Upper lobe of left lung (tissue), 6 donors: Measurements from ENCODE around the gene TTC28. TPM values are rescaled to one million over a fixed set of nuclear protein-coding genes. Genes with fewer than 3 reads are reported as not detected.
"Not testable (repeated sequence)": the region's sequence is repeated elsewhere in the genome, so short reads cannot be mapped to it uniquely, and the experiment has no call there.

Experiments used
- ATAC-seq, 2 donors: fragments of 200-7000 bp; cut with Tn5 transposase; one replicate each; pipeline ENCODE4 v1.9.1; 2022; ENCODE audit warnings: mild to moderate bottlenecking in 2 of 2, moderate library complexity in 2 of 2; ENCODE audit not compliant: low FRiP score in 2 of 2
- DNase-seq, 2 donors: peaks; one replicate each; pipeline ENCODE4 v3.0.0-alpha.2; 2019 to 2020
- H3K27ac ChIP-seq, 4 donors: fragments of 200-600 bp; sonication (generic); one replicate each; pipeline ENCODE4 v1.5.1; 2016 to 2019
- H3K27me3 ChIP-seq, 4 donors: fragments of 200-600 bp; sonication (generic); one replicate each; pipeline ENCODE4 v1.5.1; 2017 to 2019
- H3K36me3 ChIP-seq, 4 donors: fragments of 200-600 bp; sonication (generic); one replicate each; pipeline ENCODE4 v1.5.1; 2016 to 2019
- H3K4me1 ChIP-seq, 4 donors: fragments of 200-600 bp; sonication (generic); one replicate each; pipeline ENCODE4 v1.5.1; 2018 to 2019
- H3K4me3 ChIP-seq, 4 donors: fragments of 200-600 bp; sonication (generic); one replicate each; pipeline ENCODE4 v1.5.1; 2017 to 2019; ENCODE audit warnings: mild to moderate bottlenecking in 2 of 4, moderate library complexity in 1 of 4
- H3K9me3 ChIP-seq, 4 donors: fragments of 200-600 bp; sonication (generic); one replicate each; pipeline ENCODE4 v1.5.1; 2018 to 2019
- EP300 ChIP-seq, 4 donors: sonication (generic); formaldehyde crosslinking; IDR thresholded peaks; one replicate each; pipeline ENCODE4 v1.5.1; 2017; ENCODE audit warnings: antibody characterized with exemption in 4 of 4, control low read depth in 2 of 4
- POLR2A ChIP-seq, 4 donors: fragments of 450-650 bp; IDR thresholded peaks; one replicate each; pipeline ENCODE4 v1.5.1; 2016 to 2017; ENCODE audit warnings: antibody characterized with exemption in 4 of 4, mild to moderate bottlenecking in 2 of 4
- POLR2AphosphoS5 ChIP-seq, 2 donors: sonication (generic); formaldehyde crosslinking; IDR thresholded peaks; one replicate each; pipeline ENCODE4 v1.5.1; 2017; ENCODE audit warnings: antibody characterized with exemption in 2 of 2
- WGBS, 2 donors: methylation state at CpG; one replicate each; pipeline ENCODE4 v1.1.5; 2017 to 2018; 5-methylcytosine and 5-hydroxymethylcytosine counted together
- total RNA-seq, 6 donors: library from RNA; depleted of rRNA in 4 of 6; stranded (reverse); fragments of >200 nt in 4 of 6; gene quantifications; one replicate each; pipeline versions ENCODE4 v1.1.0 to v1.2.1, GENCODE V29; 2016 to 2021
- TF ChIP-seq, protein P1 (sequence below), 6 experiments: fragments of 450-650 bp in 4 of 6; fragments of 200-600 bp in 2 of 6; sonication (generic) in 2 of 6; IDR thresholded peaks; one replicate each; pipeline ENCODE4 v1.5.1; 2016 to 2019; ENCODE audit warnings: antibody characterized with exemption in 6 of 6
- donor health status: DM: no; HTN: no; CAD: no; lungs with moderate emphysema.
- donor health status: DM: no; HTN: yes; CAD: no; lungs with severe emphysema.

Gene TTC28
- total RNA-seq = 10 to 100 TPM; 30.1 to 69.4 (median 41.4) TPM

DNA sequence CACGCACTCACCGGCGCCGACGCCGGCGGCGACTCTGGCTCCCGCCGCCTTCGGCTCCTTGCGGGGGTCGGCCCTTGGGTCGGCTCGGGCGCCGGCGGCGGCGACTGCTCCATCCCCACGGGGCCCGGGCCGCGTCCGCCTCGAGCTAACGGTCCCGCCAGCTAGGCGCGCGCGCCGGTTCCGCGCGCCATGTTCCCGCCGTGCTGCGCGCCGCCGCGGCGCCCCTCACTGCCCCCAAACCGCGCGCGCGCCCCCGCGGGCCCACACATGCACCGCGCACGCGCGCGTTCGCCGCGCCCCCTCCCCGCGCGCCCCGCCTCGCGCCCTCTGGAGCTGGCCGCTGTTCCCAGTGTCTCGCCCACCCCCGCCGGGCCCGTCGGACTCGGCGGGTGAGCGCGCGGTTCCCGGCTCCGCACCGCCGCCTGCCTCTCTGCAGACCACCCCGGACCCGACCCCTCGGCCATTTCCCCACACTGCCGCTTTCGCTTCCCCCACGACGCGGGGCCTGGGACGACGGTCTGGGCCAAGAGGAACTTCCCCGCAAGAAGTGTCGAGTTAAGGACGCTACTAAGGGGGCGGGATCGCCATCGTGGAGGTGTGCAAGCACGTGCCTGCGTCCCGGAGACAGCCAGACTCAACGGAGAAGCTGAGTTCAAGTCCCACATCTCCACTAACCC, at the start of gene TTC28:
Gene TTC28 (minus strand): TSS at position 230 of the 677 bp plus-strand sequence. CDS start 117 bp downstream, at position 113.
- peak in 1 of 2 donors; percentile 48 for ATAC-seq
- 1 to 3% methylated on average over 19 to 20 of the region's 101 CpGs for WGBS, 2 donors

DNA sequence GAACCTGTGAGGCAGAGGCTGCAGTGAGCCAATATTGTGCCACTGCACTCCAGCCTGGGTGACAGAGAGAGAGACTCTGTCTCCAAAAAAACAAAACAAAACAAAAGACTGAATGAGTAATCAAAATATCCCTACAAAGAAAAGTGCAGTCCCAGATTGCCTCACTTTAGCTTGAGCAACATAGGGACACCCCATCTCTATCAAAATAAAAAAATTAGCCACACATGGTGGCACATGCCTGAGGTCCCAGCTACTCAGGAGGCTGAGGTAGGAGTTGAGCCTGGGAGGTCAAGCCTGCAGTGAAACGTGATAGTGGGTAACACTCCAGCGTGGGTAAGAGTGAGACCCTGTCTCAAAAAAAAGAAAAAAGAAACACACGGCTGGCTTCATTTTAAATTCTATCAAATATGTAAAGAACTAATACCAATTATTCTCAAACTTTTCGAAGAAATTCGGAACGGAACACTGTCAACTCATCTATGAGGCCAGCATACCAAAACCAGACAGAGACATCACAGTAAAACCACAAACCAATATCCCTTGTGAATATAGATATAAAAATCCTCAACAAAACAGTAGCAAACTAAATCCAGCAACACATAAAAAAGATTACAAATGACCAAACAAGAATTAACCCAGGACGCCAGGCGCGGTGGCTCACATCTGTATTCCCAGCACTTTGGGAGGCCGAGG, 49.1 kb upstream of the TTC28 start:
- H3K27ac ChIP-seq = no peak overlapping the region
- no peaks in the 10 kb centered on the region for H3K9me3 ChIP-seq
- no peaks in the 10 kb centered on the region for H3K4me1 ChIP-seq
- WGBS, 2 donors = 97 to 98% methylated on average over 10 of the region's 10 CpGs
- H3K27me3 ChIP-seq = no peaks in the 10 kb centered on the region
- TF ChIP-seq, protein P1, sequence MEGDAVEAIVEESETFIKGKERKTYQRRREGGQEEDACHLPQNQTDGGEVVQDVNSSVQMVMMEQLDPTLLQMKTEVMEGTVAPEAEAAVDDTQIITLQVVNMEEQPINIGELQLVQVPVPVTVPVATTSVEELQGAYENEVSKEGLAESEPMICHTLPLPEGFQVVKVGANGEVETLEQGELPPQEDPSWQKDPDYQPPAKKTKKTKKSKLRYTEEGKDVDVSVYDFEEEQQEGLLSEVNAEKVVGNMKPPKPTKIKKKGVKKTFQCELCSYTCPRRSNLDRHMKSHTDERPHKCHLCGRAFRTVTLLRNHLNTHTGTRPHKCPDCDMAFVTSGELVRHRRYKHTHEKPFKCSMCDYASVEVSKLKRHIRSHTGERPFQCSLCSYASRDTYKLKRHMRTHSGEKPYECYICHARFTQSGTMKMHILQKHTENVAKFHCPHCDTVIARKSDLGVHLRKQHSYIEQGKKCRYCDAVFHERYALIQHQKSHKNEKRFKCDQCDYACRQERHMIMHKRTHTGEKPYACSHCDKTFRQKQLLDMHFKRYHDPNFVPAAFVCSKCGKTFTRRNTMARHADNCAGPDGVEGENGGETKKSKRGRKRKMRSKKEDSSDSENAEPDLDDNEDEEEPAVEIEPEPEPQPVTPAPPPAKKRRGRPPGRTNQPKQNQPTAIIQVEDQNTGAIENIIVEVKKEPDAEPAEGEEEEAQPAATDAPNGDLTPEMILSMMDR (IDR thresholded peaks at IDR 0.05) = no peak
- TF ChIP-seq POLR2AphosphoS5 (IDR thresholded peaks at IDR 0.05) (no peak), EP300 (IDR thresholded peaks at IDR 0.05) (no peak), POLR2A (IDR thresholded peaks at IDR 0.05) (no peak)
- DNase-seq = no peak
- H3K36me3 ChIP-seq = no peaks in the 10 kb centered on the region
- H3K4me3 ChIP-seq = no peak overlapping the region
- ATAC-seq = no peak

More for the DNA sequence above, at the start of gene TTC28:
- H3K9me3 ChIP-seq, H3K27me3 ChIP-seq, H3K36me3 ChIP-seq: not testable (repeated sequence)
- peak; percentile 72 to 98 for DNase-seq
- peak in 1 of 2 donors; percentile 13 for TF ChIP-seq POLR2AphosphoS5 (IDR thresholded peaks at IDR 0.05)
- peak in 2 of 4 donors; percentile 22 to 43 for TF ChIP-seq POLR2A (IDR thresholded peaks at IDR 0.05)
- H3K4me1 ChIP-seq = peaks cover 0 to 24% (median 4%) of the 10 kb centered on the region in 4 donors
- H3K27ac ChIP-seq = peak within 1 kb of the TSS; percentile 67 to 92 (median 82)
- H3K4me3 ChIP-seq = peak within 1 kb of the TSS; percentile 69 to 91 (median 84)

GRCh38 chr22:28728002-28728401, 48.4 kb upstream of the TTC28 start:
- Histone ChIP-seq H3K9me3 (no peaks in the 10 kb centered on the region), H3K27ac (no peak overlapping the region), H3K4me1 (no peaks in the 10 kb centered on the region), H3K27me3 (no peaks in the 10 kb centered on the region), H3K4me3 (no peak overlapping the region), H3K36me3 (no peaks in the 10 kb centered on the region)
- WGBS, 2 donors = 89 to 100% methylated on average over 1 of the region's 1 CpG
- DNase-seq (no peak), ATAC-seq (no peak)
- TF ChIP-seq, protein P1 (IDR thresholded peaks at IDR 0.05) = no peak
- TF ChIP-seq EP300 (IDR thresholded peaks at IDR 0.05) (no peak), POLR2A (IDR thresholded peaks at IDR 0.05) (no peak), POLR2AphosphoS5 (IDR thresholded peaks at IDR 0.05) (no peak)

DNA sequence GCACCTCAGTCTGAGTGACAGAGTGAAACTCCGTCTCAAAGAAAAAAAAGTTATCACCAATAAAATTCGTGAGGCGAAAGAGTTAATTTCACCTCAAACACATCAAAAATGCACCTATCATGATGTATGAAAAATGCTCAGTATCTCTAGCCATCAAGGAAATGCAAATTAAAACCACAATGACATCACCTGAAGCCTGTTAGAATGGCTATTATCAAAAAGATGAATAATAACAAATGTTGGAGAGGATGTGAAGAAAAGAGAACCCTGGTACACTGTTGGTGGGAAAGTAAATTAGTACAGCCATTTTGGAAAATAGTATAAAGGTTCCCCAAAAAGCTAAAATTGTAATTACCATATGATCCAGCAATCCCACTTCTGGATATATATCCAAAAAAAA, 38.4 kb upstream of the TTC28 start:
- Histone ChIP-seq H3K9me3 (no peaks in the 10 kb centered on the region), H3K4me1 (no peaks in the 10 kb centered on the region), H3K27me3 (no peaks in the 10 kb centered on the region), H3K36me3 (no peaks in the 10 kb centered on the region), H3K4me3 (no peak overlapping the region), H3K27ac (no peak overlapping the region)
- ATAC-seq = no peak
- DNase-seq = no peak
- WGBS, 2 donors = 91 to 96% methylated on average over 3 of the region's 3 CpGs
- TF ChIP-seq POLR2AphosphoS5 (IDR thresholded peaks at IDR 0.05) = no peak
- TF ChIP-seq, protein P1 (IDR thresholded peaks at IDR 0.05) = no peak
- TF ChIP-seq EP300 (IDR thresholded peaks at IDR 0.05) = no peak
- TF ChIP-seq POLR2A (IDR thresholded peaks at IDR 0.05) = no peak

- DNase-seq = no peak
- no peak overlapping the region for H3K4me3 ChIP-seq
- ATAC-seq = no peak
- no peak for TF ChIP-seq POLR2AphosphoS5 (IDR thresholded peaks at IDR 0.05)
- no peak for TF ChIP-seq POLR2A (IDR thresholded peaks at IDR 0.05)
- TF ChIP-seq, protein P1 (IDR thresholded peaks at IDR 0.05) = no peak
- no peak for TF ChIP-seq EP300 (IDR thresholded peaks at IDR 0.05)
- H3K4me1 ChIP-seq = peaks cover 0 to 6% (median 0%) of the 10 kb centered on the region in 4 donors
- WGBS, 2 donors = 87 to 98% methylated on average over 3 of the region's 3 CpGs
- no peak overlapping the region for H3K27ac ChIP-seq
- H3K9me3 ChIP-seq = no peaks in the 10 kb centered on the region
- no peaks in the 10 kb centered on the region for H3K36me3 ChIP-seq
- H3K27me3 ChIP-seq = no peaks in the 10 kb centered on the region
Measured at GRCh38 chr22:28716686-28717085, 37.0 kb upstream of the TTC28 start.
